K562 (cell line): ENCODE results near the gene CHST8.

Experiments used
- CEBPB ChIP-seq: fragments of 450-650 bp; IDR thresholded peaks from 2 replicates; pipeline ENCODE4 v1.6.1; 2016; ENCODE audit warnings: missing genetic modification characterization, missing compliant biosample characterization
- CHD2 ChIP-seq: IDR thresholded peaks from 2 replicates; pipeline ENCODE4 v1.6.1; 2011; ENCODE audit warnings: low read depth, low read length
- CREB3 ChIP-seq: fragments of 450-650 bp; conservative IDR thresholded peaks from 2 replicates; pipeline ENCODE4 v1.6.1; 2016; ENCODE audit warnings: missing genetic modification characterization, low read depth, mild to moderate bottlenecking, missing compliant biosample characterization, moderate library complexity
- KAT7 ChIP-seq: sonication (generic); formaldehyde crosslinking; IDR thresholded peaks from 2 replicates; pipeline ENCODE4 v1.8.0; 2022; ENCODE audit warnings: missing genetic modification reagents, mild to moderate bottlenecking, borderline replicate concordance
- MTA1 ChIP-seq: fragments of 450-650 bp; IDR thresholded peaks from 2 replicates; pipeline ENCODE4 v1.6.1; 2017; ENCODE audit warnings: borderline replicate concordance
- POLR2A ChIP-seq: fragments of 450-650 bp; conservative IDR thresholded peaks from 2 replicates; pipeline ENCODE4 v1.6.1; 2016
- SPI1 ChIP-seq: IDR thresholded peaks from 2 replicates; pipeline ENCODE4 v1.6.1; 2011; ENCODE audit warnings: low read depth, low read length, control low read depth, borderline replicate concordance
- USF2 ChIP-seq: sonication (generic); formaldehyde crosslinking; IDR thresholded peaks from 2 replicates; pipeline ENCODE4 v1.5.0; 2020; ENCODE audit warnings: missing genetic modification reagents
- ZKSCAN3 ChIP-seq: fragments of 250-450 bp; sonication (Bioruptor Pico); IDR thresholded peaks from 2 replicates; pipeline ENCODE4 v1.4.0; 2020
- ZNF444 ChIP-seq: fragments of 250-450 bp; sonication (Bioruptor Pico); IDR thresholded peaks from 2 replicates; pipeline ENCODE4 v1.4.0; 2020; ENCODE audit warnings: mild to moderate bottlenecking, moderate library complexity
- ZNF780A ChIP-seq: fragments of 250-450 bp; sonication (Bioruptor Pico); IDR thresholded peaks from 2 replicates; pipeline ENCODE4 v1.5.0; 2021; ENCODE audit warnings: mild to moderate bottlenecking

- TF ChIP-seq SPI1, result no peak
- no peak for TF ChIP-seq CREB3 (tag)
- no peak for TF ChIP-seq ZNF444
- TF ChIP-seq CEBPB (tag), result no peak
- no peak for TF ChIP-seq MTA1
- no peak for TF ChIP-seq USF2 (CRISPR knock-in tag)
- TF ChIP-seq CHD2, result no peak
- TF ChIP-seq ZKSCAN3 (CRISPR knock-in tag), result no peak
- no peak for TF ChIP-seq POLR2A
- TF ChIP-seq KAT7, result no peak
- no peak for TF ChIP-seq ZNF780A
Observed at GRCh38 chr19:33724021-33724720, 102.4 kb downstream of the CHST8 start.
